IMR-90 (cell line): ENCODE results near the gene KCNIP1. TPM values are rescaled to one million over a fixed set of nuclear protein-coding genes. Genes with fewer than 3 reads are reported as not detected.

ENCODE experiments used
- ATAC-seq: fragments of 200-7000 bp; cut with Tn5 transposase; 2 replicates; pipeline ENCODE4 v1.9.1; 2020; ENCODE audit warnings: low read depth, mild to moderate bottlenecking, moderate library complexity
- BruUV-seq: library from RNA; stranded (reverse); fragments of 400-500 nt; replicated peaks from 2 replicates; lab custom pipeline; 2021; lab: Mats Ljungman, UMichigan
- CTCF ChIA-PET: fragments of 300-600 bp; formaldehyde crosslinking; extraction: SDS; loops from one replicate; lab custom pipeline; 2021; ENCODE audit warnings: antibody characterized with exemption; lab: Yijun Ruan, JAX
- POLR2A ChIA-PET: fragments of 300-600 bp; sonication (Branson Sonifier 250); formaldehyde crosslinking; loops from one replicate; lab custom pipeline; 2022; ENCODE audit warnings: antibody characterized with exemption; ENCODE audit not compliant: unreplicated experiment; lab: Charles Lee
- DNase-seq: peaks from one replicate; pipeline ENCODE4 v3.0.0; 2013
- H2AFZ ChIP-seq: replicated peaks from 2 replicates; pipeline ENCODE3; 2013; ENCODE audit warnings: low read length, mild to moderate bottlenecking; ENCODE audit not compliant: poor library complexity
- H2AK5ac ChIP-seq: 2 replicates; pipeline ENCODE4 v1.6.1; 2013; ENCODE audit warnings: low read depth, low read length, inconsistent platforms
- H2AK9ac ChIP-seq: replicated peaks from 2 replicates; pipeline ENCODE3; 2013; ENCODE audit warnings: mild to moderate bottlenecking, low read depth, low read length, moderate library complexity; ENCODE audit not compliant: poor library complexity
- H2BK120ac ChIP-seq: 2 replicates; pipeline ENCODE4 v1.6.1; 2013; ENCODE audit warnings: low read depth, low read length, inconsistent platforms
- H2BK15ac ChIP-seq: 3 replicates; pipeline ENCODE4 v1.6.1; 2013; ENCODE audit warnings: low read depth, low read length, inconsistent platforms
- H2BK20ac ChIP-seq: 2 replicates; pipeline ENCODE4 v1.6.1; 2013; ENCODE audit warnings: low read depth, mild to moderate bottlenecking, inconsistent platforms, low read length, moderate library complexity
- H2BK5ac ChIP-seq: 2 replicates; pipeline ENCODE4 v1.6.1; 2013; ENCODE audit warnings: mild to moderate bottlenecking, low read depth, low read length, inconsistent platforms; ENCODE audit not compliant: poor library complexity, severe bottlenecking
- H3K14ac ChIP-seq: replicated peaks from 2 replicates; pipeline ENCODE4 v1.6.1; 2013; ENCODE audit warnings: low read depth, low read length, inconsistent platforms
- H3K18ac ChIP-seq: 2 replicates; pipeline ENCODE4 v1.6.1; 2013; ENCODE audit warnings: low read depth, low read length, control low read depth
- H3K23ac ChIP-seq: 2 replicates; pipeline ENCODE4 v1.6.1; 2013; ENCODE audit warnings: low read depth, low read length, inconsistent platforms
- H3K27ac ChIP-seq: 2 replicates; pipeline ENCODE4 v1.5.1; 2013; ENCODE audit warnings: mild to moderate bottlenecking, control low read depth, low read length; ENCODE audit not compliant: insufficient read depth
- H3K27me3 ChIP-seq: 2 replicates; pipeline ENCODE4 v1.6.1; 2013; ENCODE audit warnings: low read length; ENCODE audit not compliant: control insufficient read depth, insufficient read depth
- H3K36me3 ChIP-seq: 2 replicates; pipeline ENCODE4 v1.6.1; 2013; ENCODE audit warnings: low read length, mixed read lengths; ENCODE audit not compliant: control insufficient read depth, insufficient read depth
- H3K4ac ChIP-seq: 2 replicates; pipeline ENCODE4 v1.6.1; 2013; ENCODE audit warnings: low read depth, low read length, inconsistent platforms
- H3K4me1 ChIP-seq: 2 replicates; pipeline ENCODE4 v1.6.1; 2013; ENCODE audit warnings: low read length, mixed read lengths; ENCODE audit not compliant: control insufficient read depth, insufficient read depth
- H3K4me2 ChIP-seq: 2 replicates; pipeline ENCODE4 v1.6.1; 2013; ENCODE audit warnings: low read depth, mild to moderate bottlenecking, control low read depth, low read length, moderate library complexity
- H3K4me3 ChIP-seq: 2 replicates; pipeline ENCODE4 v1.5.1; 2013; ENCODE audit warnings: low read depth, mild to moderate bottlenecking, control low read depth, low read length, moderate library complexity; ENCODE audit not compliant: insufficient read depth
- H3K56ac ChIP-seq: 2 replicates; pipeline ENCODE4 v1.6.1; 2013; ENCODE audit warnings: low read length, inconsistent platforms; ENCODE audit not compliant: insufficient read depth; ENCODE audit errors: extremely low read depth
- H3K79me1 ChIP-seq, 2 experiments: 2 replicates each; pipeline ENCODE4 v1.6.1; 2013; ENCODE audit warnings: low read length in 2 of 2, inconsistent platforms in 1 of 2, low read depth in 1 of 2
- H3K9ac ChIP-seq: 2 replicates; pipeline ENCODE4 v1.6.1; 2013; ENCODE audit warnings: low read depth, low read length, control low read depth
- H3K9me1 ChIP-seq: 2 replicates; pipeline ENCODE4 v1.6.1; 2013; ENCODE audit warnings: low read length, inconsistent platforms; ENCODE audit not compliant: insufficient read depth
- H3K9me3 ChIP-seq: 2 replicates; pipeline ENCODE4 v1.6.1; 2013; ENCODE audit warnings: low read length; ENCODE audit not compliant: control insufficient read depth, insufficient read depth
- H4K20me1 ChIP-seq: 2 replicates; pipeline ENCODE4 v1.6.1; 2013; ENCODE audit warnings: low read length, inconsistent platforms; ENCODE audit not compliant: insufficient read depth
- H4K5ac ChIP-seq: 2 replicates; pipeline ENCODE4 v1.6.1; 2013; ENCODE audit warnings: mild to moderate bottlenecking, low read depth, low read length, control low read depth
- H4K8ac ChIP-seq, 2 experiments: 2 replicates each; pipeline ENCODE4 v1.6.1; 2013; ENCODE audit warnings: low read depth in 2 of 2, low read length in 2 of 2, control low read depth in 1 of 2, inconsistent platforms in 1 of 2
- H4K91ac ChIP-seq: 2 replicates; pipeline ENCODE4 v1.6.1; 2013; ENCODE audit warnings: low read depth, low read length, inconsistent platforms; ENCODE audit not compliant: insufficient read depth
- BHLHE40 ChIP-seq: fragments of 150-350 bp; IDR thresholded peaks from 2 replicates; pipeline ENCODE4 v1.6.1; 2016; ENCODE audit warnings: mild to moderate bottlenecking, low read depth, low read length
- CEBPB ChIP-seq: IDR thresholded peaks from 2 replicates; pipeline ENCODE4 v1.6.1; 2012; ENCODE audit warnings: low read depth, low read length, improper control_type of control experiment
- CHD1 ChIP-seq: IDR thresholded peaks from 2 replicates; pipeline ENCODE4 v1.6.1; 2012; ENCODE audit warnings: low read depth, low read length, improper control_type of control experiment
- FOS ChIP-seq: fragments of 150-350 bp; IDR thresholded peaks from 2 replicates; pipeline ENCODE4 v1.6.1; 2016; ENCODE audit warnings: low read depth, low read length
- MAFK ChIP-seq: IDR thresholded peaks from 2 replicates; pipeline ENCODE4 v1.6.1; 2012; ENCODE audit warnings: low read depth, low read length, improper control_type of control experiment
- MAZ ChIP-seq: IDR thresholded peaks from 2 replicates; pipeline ENCODE4 v1.6.1; 2012; ENCODE audit warnings: low read depth, mild to moderate bottlenecking, low read length, improper control_type of control experiment, moderate library complexity, borderline replicate concordance
- MXI1 ChIP-seq: IDR thresholded peaks from 2 replicates; pipeline ENCODE4 v1.6.1; 2012; ENCODE audit warnings: low read depth, mild to moderate bottlenecking, low read length, moderate library complexity, borderline replicate concordance
- NFE2L2 ChIP-seq: fragments of 150-350 bp; IDR thresholded peaks from 2 replicates; pipeline ENCODE4 v1.6.1; 2016; ENCODE audit warnings: low read depth, mild to moderate bottlenecking, low read length
- POLR2A ChIP-seq: IDR thresholded peaks from 2 replicates; pipeline ENCODE4 v1.6.1; 2012; ENCODE audit warnings: mild to moderate bottlenecking, low read depth, low read length
- RAD21 ChIP-seq: IDR thresholded peaks from 2 replicates; pipeline ENCODE4 v1.6.1; 2012; ENCODE audit warnings: low read length, improper control_type of control experiment
- RCOR1 ChIP-seq: IDR thresholded peaks from 2 replicates; pipeline ENCODE4 v1.6.1; 2012; ENCODE audit warnings: mild to moderate bottlenecking, low read length, improper control_type of control experiment; ENCODE audit not compliant: insufficient replicate concordance
- RFX5 ChIP-seq: IDR thresholded peaks from 2 replicates; pipeline ENCODE4 v1.8.0; 2012; ENCODE audit warnings: low read depth, mild to moderate bottlenecking, low read length, moderate library complexity
- SMC3 ChIP-seq: fragments of 150-350 bp; IDR thresholded peaks from 2 replicates; pipeline ENCODE4 v1.6.1; 2016; ENCODE audit warnings: low read depth, mild to moderate bottlenecking, antibody characterized with exemption, low read length, moderate library complexity
- WGBS, 2 experiments: methylation state at CpG; one replicate each; pipeline versions ENCODE4 v1.1.5 to v1.1.7; 2013; ENCODE audit warnings: missing lambda C conversion rate in 2 of 2; ENCODE audit not compliant: insufficient read length in 1 of 2; ENCODE audit errors: extremely low coverage in 2 of 2; 5-methylcytosine and 5-hydroxymethylcytosine counted together
- dilution Hi-C: fragments of 300-500 bp; cut with HindIII; formaldehyde crosslinking; loops from one replicate; pipeline ENCODE4 v1.14.3; 2018; ENCODE audit warnings: low sequenced_read_pairs; ENCODE audit not compliant: unreplicated experiment
- in situ Hi-C: fragments of 300-500 bp; cut with MboI; formaldehyde crosslinking; loops from 3 replicates; pipeline ENCODE4 v1.14.3; 2019; ENCODE audit warnings: low sequenced_read_pairs, inconsistent platforms, mixed read lengths
- intact Hi-C: fragments of 100-400 bp; cut with micrococcal nuclease; formaldehyde crosslinking; loops from 2 replicates; pipeline ENCODE4 v1.10.0; 2022
- polyA plus RNA-seq, 3 experiments: library from polyadenylated mRNA; depleted of rRNA; stranded (reverse); fragments of >200 nt; gene quantifications; 2 replicates each; pipeline ENCODE4 v1.2.3, GENCODE V29; 2012; ENCODE audit warnings: low replicate concordance in 1 of 3
- total RNA-seq: library from RNA; depleted of rRNA; stranded (reverse); fragments of >200 nt; gene quantifications from 2 replicates; pipeline ENCODE4 v1.2.3, GENCODE V29; 2012
- TF ChIP-seq, protein P1 (sequence below): fragments of 150-350 bp; IDR thresholded peaks from 2 replicates; pipeline ENCODE4 v1.6.1; 2016; ENCODE audit warnings: low read depth, mild to moderate bottlenecking, low read length, moderate library complexity, borderline replicate concordance
- TF ChIP-seq, protein P2 (sequence below): conservative IDR thresholded peaks from 2 replicates; pipeline ENCODE4 v1.5.1; 2012; ENCODE audit warnings: mild to moderate bottlenecking, low read depth, low read length, improper control_type of control experiment
- TF ChIP-seq, protein P3 (sequence below): fragments of 150-350 bp; IDR thresholded peaks from 2 replicates; pipeline ENCODE4 v1.6.1; 2017; ENCODE audit warnings: mild to moderate bottlenecking, antibody characterized with exemption, low read length, low read depth

The KCNIP1 gene
- total and polyA plus RNA-seq, 2 of the 4 experiments (the other 2 are of a cell fraction): not detected

DNA sequence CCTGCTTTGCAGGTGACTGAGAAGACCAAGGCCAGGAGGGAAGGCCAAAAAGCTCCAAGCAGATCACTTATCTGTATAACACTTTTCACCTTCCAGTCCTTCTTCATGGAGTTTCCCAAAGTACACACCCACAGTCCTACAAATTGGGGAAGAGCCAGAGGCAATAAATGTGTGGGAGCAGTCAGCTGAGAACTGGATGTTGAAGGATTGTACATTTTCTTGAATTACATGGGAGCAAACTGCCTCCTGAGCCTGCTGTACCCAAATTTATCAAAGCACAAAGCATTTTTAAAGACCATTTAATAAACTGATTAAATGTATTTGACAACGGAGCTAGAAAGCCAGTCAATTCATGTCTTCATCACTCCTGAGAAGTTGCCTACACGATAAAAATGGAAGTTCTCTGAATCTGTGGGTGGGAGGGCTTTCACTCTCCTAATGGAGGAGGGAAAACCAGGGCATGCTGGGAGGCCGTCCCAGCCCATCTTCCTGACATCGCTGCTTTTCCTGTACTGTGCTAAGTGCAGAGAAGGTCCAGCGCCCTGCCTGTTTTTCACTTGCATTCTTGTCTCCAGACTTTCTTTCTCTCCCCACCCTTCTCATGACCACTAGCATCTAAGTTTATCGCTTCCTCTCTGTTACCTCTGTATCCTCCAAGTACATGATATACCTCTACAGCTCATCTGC lies 79.0 kb downstream of the KCNIP1 start:
- H3K27me3 ChIP-seq: no peaks in the 10 kb centered on the region
- ChIA-PET CTCF (no interaction called here), POLR2A (no interaction called here)
- in situ Hi-C loops: no loop called here
- H3K4me2 ChIP-seq: no peak overlapping the region
- no peak overlapping the region for H2BK5ac ChIP-seq
- H3K9me1 ChIP-seq: no peaks in the 10 kb centered on the region
- H2AK9ac ChIP-seq: no peak overlapping the region
- no peaks in the 10 kb centered on the region for H3K4me1 ChIP-seq
- no peak overlapping the region for H3K4me3 ChIP-seq
- H4K20me1 ChIP-seq: no peaks in the 10 kb centered on the region
- DNase-seq: no peak
- no peak overlapping the region for H3K14ac ChIP-seq
- no peak overlapping the region for H3K23ac ChIP-seq
- no peak for ATAC-seq
- BruUV-seq: no TSS peak
- no peak overlapping the region for H4K8ac ChIP-seq
- no peak overlapping the region for H3K4ac ChIP-seq
- no peak overlapping the region for H3K9ac ChIP-seq
- TF ChIP-seq RAD21 (no peak), FOS (no peak), MXI1 (no peak), NFE2L2 (no peak), BHLHE40 (no peak), CEBPB (no peak), MAFK (no peak), MAZ (no peak), POLR2A (no peak), RFX5 (no peak), SMC3 (no peak), RCOR1 (no peak), CHD1 (no peak)
- TF ChIP-seq, protein P1, sequence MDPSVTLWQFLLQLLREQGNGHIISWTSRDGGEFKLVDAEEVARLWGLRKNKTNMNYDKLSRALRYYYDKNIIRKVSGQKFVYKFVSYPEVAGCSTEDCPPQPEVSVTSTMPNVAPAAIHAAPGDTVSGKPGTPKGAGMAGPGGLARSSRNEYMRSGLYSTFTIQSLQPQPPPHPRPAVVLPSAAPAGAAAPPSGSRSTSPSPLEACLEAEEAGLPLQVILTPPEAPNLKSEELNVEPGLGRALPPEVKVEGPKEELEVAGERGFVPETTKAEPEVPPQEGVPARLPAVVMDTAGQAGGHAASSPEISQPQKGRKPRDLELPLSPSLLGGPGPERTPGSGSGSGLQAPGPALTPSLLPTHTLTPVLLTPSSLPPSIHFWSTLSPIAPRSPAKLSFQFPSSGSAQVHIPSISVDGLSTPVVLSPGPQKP: no peak
- TF ChIP-seq, protein P2, sequence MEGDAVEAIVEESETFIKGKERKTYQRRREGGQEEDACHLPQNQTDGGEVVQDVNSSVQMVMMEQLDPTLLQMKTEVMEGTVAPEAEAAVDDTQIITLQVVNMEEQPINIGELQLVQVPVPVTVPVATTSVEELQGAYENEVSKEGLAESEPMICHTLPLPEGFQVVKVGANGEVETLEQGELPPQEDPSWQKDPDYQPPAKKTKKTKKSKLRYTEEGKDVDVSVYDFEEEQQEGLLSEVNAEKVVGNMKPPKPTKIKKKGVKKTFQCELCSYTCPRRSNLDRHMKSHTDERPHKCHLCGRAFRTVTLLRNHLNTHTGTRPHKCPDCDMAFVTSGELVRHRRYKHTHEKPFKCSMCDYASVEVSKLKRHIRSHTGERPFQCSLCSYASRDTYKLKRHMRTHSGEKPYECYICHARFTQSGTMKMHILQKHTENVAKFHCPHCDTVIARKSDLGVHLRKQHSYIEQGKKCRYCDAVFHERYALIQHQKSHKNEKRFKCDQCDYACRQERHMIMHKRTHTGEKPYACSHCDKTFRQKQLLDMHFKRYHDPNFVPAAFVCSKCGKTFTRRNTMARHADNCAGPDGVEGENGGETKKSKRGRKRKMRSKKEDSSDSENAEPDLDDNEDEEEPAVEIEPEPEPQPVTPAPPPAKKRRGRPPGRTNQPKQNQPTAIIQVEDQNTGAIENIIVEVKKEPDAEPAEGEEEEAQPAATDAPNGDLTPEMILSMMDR: no peak
- TF ChIP-seq, protein P3, sequence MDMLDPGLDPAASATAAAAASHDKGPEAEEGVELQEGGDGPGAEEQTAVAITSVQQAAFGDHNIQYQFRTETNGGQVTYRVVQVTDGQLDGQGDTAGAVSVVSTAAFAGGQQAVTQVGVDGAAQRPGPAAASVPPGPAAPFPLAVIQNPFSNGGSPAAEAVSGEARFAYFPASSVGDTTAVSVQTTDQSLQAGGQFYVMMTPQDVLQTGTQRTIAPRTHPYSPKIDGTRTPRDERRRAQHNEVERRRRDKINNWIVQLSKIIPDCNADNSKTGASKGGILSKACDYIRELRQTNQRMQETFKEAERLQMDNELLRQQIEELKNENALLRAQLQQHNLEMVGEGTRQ: no peak
- no CpG with 5 or more reads among the region's 6 CpGs for WGBS, 2 experiments
- H2BK120ac ChIP-seq: no peak overlapping the region
- H2BK15ac ChIP-seq: no peak overlapping the region
- H2AK5ac ChIP-seq: no peak overlapping the region
- dilution Hi-C loops: no loop called here
- no peak overlapping the region for H3K56ac ChIP-seq
- H3K79me1 ChIP-seq: no peaks in the 10 kb centered on the region
- H3K18ac ChIP-seq: no peak overlapping the region
- no peak overlapping the region for H3K27ac ChIP-seq
- no peaks in the 10 kb centered on the region for H3K9me3 ChIP-seq
- no peak overlapping the region for H2AFZ ChIP-seq
- no peaks in the 10 kb centered on the region for H3K36me3 ChIP-seq
- H2BK20ac ChIP-seq: no peak overlapping the region
- H4K91ac ChIP-seq: no peak overlapping the region
- intact Hi-C loops: no loop called here
- H4K5ac ChIP-seq: no peak overlapping the region
